ENCODE measurements around the gene LRBA.

Gene LRBA

GRCh38 chr4:150253965-150254630 is 761.0 kb downstream of the LRBA start:
- no peak for DNase-seq

DNA sequence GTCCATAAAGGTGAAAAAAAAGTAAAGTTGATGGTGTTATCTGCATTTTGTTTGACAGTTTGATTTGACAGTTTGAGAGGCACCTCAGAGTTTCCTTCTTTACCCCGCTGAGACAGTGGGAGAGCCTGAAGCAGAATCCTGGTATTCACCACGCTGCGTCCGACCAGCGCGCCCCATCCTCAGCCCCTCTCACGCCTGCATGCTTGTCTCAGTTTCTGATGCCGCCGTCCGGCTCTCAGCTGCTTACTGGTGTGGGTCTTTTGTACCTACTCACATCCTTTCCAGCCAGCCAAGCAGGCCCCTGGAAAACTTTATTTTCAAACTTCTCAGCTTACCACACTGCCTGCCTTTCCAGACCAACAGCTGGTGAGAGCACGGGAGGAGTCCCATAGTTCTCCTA is 761.7 kb downstream of the LRBA start:
- DNase-seq, result no peak

DNA sequence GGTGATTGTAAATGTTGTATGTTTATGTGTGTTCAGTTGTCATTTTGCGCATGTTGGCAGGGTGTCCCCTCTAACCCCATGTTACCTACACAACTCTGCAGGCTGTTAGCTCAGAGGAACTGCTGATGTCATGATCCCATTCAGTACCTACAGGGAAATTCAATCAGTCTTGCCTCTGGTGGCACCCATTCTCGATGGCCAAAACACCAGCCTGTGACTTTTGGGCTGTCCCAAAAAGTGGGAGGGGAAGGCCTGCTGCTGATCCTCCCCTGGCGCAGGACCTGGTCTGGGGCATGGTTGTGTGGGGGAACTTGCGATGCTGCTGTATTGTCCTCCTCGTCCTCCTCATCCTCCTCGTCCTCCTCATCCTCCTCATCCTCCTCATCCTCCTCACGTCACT is 762.3 kb downstream of the LRBA start:
- DNase-seq, result no peak

DNA sequence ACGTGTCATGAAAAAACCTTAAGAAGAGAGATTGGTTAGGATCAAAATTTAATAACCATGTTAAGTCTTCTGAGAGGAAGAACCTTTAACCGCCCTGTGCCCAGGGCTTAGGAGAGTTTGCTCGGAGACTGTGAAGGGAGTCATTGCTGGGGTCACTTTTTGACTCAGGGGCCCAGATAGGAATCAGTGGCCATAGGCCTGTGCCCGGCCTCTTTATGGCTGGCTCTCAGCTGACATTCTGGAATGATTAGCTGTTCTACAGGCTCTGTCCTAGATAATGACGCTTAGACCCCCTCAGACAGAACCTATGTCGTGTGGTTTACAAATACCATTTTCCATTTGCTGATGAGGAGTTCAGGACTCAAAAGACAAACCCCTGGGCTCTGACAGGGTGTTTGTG is 762.8 kb downstream of the LRBA start:
- DNase-seq, result no peak

DNA sequence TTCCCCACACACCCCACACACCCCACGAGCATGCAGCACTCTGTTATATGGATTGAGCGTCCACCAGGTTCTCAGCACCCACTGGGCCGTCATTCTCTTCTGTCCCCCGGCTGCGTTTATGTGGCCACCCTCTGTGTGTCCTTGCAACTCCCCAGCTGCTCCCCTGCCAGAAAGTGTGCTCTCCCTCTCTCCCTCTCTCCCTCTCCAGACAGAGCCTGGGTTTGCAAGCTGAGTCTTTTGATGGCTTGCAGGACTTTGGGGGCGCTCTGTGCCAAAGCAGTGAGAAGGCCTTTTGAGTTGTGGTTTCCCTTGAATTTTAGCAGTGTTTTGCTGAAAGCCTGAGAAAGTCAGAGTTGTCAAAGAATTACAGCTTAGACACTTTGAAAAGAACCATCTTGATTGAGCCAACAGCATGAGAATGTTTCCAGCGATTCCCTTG is 763.3 kb downstream of the LRBA start:
- no peak for DNase-seq

DNA sequence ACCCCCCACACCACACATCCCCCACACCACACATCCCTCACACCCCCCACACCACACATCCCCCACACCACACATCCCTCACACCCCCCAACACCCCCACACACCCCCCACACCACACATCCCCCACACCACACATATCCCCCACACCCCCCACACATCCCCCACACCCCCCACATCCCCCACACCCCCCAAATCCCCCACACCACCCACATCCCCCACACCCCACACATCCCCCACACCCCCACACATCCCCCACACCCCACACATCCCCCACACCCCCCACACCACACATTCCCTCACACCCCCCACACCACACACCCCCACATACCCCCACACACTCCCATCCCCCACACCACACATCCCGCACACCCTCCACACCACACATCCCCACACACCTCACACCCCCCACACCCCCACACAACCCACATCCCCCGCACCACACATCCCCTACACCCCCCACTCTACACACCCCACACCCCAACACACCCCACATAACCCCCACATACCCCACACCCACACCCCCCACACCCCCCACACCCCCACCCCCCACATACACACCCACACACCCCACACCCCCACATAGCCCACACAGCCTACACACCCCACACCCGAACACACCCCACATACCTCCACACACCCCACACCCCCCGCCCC is 764.0 kb downstream of the LRBA start:
- DNase-seq, result no peak

GRCh38 chr4:150250293-150250997 is 764.6 kb downstream of the LRBA start:
- no peak for DNase-seq

DNA sequence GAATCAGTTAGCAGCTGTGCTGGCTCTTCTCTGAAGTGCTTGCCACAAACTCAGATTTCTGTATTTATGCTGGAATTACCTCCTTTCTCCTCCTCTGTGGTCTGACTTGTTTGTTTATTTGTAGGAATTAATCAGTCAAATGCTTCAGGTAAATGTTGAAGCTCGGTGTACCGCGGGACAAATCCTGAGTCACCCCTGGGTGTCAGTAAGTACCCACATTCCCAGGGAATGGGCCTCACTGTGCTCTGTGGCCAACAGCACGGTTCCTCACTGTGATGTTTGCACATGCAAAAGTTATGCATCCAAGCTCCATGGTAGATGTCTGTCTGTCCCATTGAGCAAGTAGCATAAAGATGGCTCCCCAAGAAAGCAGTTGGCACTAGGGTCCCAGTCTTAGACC is 766.9 kb downstream of the LRBA start:
- DNase-seq, result no peak

- DNase-seq, result no peak
Observed at GRCh38 chr4:150247184-150247583, 767.9 kb downstream of the LRBA start.

DNA sequence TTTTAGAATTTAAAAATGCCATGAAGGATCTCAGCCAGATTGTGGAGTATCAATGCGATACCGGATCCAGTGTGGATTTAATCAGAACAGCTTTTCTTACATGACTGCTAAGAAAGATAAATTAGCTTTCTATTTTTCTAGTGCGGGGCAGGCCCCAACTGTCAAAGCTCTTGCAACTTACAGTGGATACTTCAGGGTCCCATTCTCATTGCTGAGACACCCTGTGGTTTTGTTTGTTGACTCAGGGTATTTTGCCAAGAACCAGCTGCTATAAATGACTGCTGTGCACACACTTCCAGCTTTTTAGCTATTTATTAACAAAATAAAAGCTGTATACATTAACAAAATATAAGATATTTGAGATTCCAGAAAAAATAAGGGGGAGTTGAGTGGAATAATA is 770.5 kb downstream of the LRBA start:
- no peak for DNase-seq

- no peak for DNase-seq
Observed at GRCh38 chr4:150243932-150244331, 771.2 kb downstream of the LRBA start.

GRCh38 chr4:150242820-150243458 is 772.1 kb downstream of the LRBA start:
- no peak for DNase-seq

GRCh38 chr4:150240011-150240410 is 775.1 kb downstream of the LRBA start:
- DNase-seq, result no peak

DNA sequence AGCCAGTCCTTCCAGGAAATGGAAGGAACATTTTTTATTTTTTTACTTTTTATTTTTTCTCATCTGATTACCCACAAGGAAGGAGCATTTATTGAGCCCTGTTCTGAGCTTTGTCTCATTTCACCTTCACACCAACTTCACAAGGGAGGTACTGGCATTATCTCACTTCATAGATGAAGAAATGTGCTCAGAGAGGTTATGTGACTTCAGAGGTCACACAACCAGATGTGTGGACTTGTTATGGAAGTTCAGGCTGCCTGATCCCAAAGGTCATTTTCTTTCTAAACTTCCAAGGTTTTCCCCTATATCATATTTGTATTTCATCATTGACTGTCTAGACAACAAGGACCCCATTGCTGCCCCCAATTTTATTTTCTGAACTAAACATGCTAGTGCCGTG is 776.5 kb downstream of the LRBA start:
- DNase-seq, result no peak

GRCh38 chr4:150237110-150237872 is 777.8 kb downstream of the LRBA start:
- peak; percentile 86 for DNase-seq

GRCh38 chr4:150236626-150237025 is 778.5 kb downstream of the LRBA start:
- DNase-seq, result no peak

DNA sequence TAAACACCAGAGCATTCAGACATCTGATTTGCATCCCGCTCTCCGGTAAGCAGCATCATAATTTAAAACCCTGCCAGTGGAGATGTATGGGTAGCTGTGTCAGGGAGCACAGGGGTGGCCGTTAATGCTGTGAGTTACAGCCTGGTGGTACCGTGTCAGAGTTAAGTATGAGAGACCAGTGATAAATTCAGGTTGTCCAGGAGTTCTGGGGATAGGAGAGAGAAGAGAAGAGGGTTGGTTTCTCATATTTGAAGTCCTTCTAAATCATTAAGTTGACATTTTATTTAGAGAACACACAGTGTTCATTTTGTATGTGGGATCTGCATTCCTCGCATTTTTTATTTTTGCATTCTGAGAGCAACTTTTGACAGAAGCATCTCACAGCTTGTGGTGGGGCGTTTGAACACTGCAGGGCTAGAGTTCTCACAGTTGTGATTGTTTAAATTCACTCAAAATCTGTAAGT is 779.2 kb downstream of the LRBA start:
- no peak for DNase-seq

DNA sequence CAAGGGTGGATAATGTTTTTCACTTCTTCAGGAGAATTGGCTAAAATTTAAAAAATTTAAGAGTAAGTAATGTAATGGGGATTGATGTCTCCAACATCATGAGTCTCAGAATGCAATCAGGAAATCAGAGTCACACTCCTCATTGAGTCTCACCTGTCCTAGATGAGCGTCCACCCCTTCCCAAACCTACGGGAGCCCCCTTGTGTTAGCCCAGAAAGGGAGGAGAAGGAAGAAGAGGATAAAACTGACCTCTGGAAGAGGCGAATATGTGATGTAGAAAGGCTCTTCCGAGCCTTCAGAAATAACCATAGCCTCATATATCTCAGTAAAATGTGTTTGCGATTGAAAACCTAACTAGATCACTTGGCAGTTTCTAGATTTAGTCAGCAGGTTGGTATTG is 779.8 kb downstream of the LRBA start:
- no peak for DNase-seq

- no peak for DNase-seq
Observed at GRCh38 chr4:150234246-150234645, 780.8 kb downstream of the LRBA start.

DNA sequence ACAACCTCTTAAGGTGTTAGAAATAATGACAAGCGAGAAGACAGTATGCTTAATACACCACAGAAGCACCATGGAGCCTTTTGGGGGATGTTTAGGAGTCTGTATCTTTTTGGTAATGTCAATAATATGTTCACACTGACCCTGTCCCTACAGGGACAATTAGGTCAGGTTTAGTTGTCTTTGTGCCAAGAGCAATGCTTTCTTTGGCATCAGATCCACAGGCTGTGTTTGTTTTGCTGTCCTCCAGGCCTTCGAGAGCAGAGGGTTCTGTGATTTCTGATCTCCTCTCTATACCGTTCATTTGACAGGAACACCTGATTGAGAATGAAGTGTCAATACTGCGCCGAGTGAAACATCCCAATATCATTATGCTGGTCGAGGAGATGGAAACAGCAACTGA is 783.1 kb downstream of the LRBA start:
- DNase-seq, result no peak

GRCh38 chr4:150231107-150231770 is 783.8 kb downstream of the LRBA start:
- DNase-seq, result no peak

- no peak for DNase-seq
Observed at GRCh38 chr4:150230561-150230960, 784.5 kb downstream of the LRBA start.

All from amniotic stem cell (primary cell).